HCT116 (cell line): ENCODE data around the gene EEF2. TPM values are rescaled to one million over a fixed set of nuclear protein-coding genes. Genes with fewer than 3 reads are reported as not detected.

Experiments
- ATAC-seq: fragments of 200-7000 bp; cut with Tn5 transposase; 2 replicates; pipeline ENCODE4 v1.9.1; 2020; ENCODE audit warnings: mild to moderate bottlenecking, moderate library complexity
- BruUV-seq: library from RNA; stranded (reverse); fragments of 400-500 nt; replicated peaks from 2 replicates; lab custom pipeline; 2021; lab: Mats Ljungman, UMichigan
- CTCF ChIA-PET: fragments of 300-600 bp; sonication (Branson Sonifier 250); formaldehyde crosslinking; loops from one replicate; lab custom pipeline; 2021; ENCODE audit warnings: antibody characterized with exemption; lab: Charles Lee
- POLR2A ChIA-PET: fragments of 300-600, 350-600 bp; sonication (Branson Sonifier 250); formaldehyde crosslinking; loops from one replicate; lab custom pipeline; 2021; ENCODE audit warnings: antibody characterized with exemption; lab: Charles Lee
- RAD21 ChIA-PET, 2 experiments: fragments of 300-600 bp; sonication (Branson Sonifier 250); formaldehyde crosslinking; loops; one replicate each; lab custom pipeline; 2023; ENCODE audit warnings: low total read pairs in 2 of 2; ENCODE audit not compliant: uncharacterized antibody in 2 of 2, unreplicated experiment in 2 of 2, low non-redundant PET in 1 of 2; lab: Charles Lee
- DNase-seq: peaks from one replicate; pipeline ENCODE4 v3.0.0-alpha.2; 2010; ENCODE audit warnings: low read depth, low spot score
- H2AFZ ChIP-seq: fragments of 200-600 bp; shearing (Covaris generic), sonication (generic); 2 replicates; pipeline ENCODE4 v1.6.1; 2017; ENCODE audit warnings: low read depth, mixed run types, mixed read lengths, antibody characterized with exemption, low read length; ENCODE audit not compliant: poor library complexity, severe bottlenecking
- H3K27ac ChIP-seq: 2 replicates; pipeline ENCODE4 v1.5.1; 2012; ENCODE audit warnings: low read depth, low read length
- H3K27me3 ChIP-seq: fragments of 200-600 bp; sonication (generic); 2 replicates; pipeline ENCODE4 v1.6.1; 2016; ENCODE audit warnings: mixed run types, low read length, mixed read lengths; ENCODE audit not compliant: insufficient read depth
- H3K36me3 ChIP-seq, 2 experiments: fragments of 200-500 bp in 1 of 2; fragments of 200-600 bp in 1 of 2; sonication (Bioruptor generic) in 1 of 2; sonication (generic) in 1 of 2; 2 replicates each; pipeline versions ENCODE4 v1.5.1 to v1.6.1; 2014 to 2016; ENCODE audit warnings: low read length in 2 of 2, inconsistent platforms in 1 of 2, mixed read lengths in 1 of 2, mixed run types in 1 of 2; ENCODE audit not compliant: insufficient read depth in 2 of 2, control insufficient read depth in 1 of 2
- H3K4me1 ChIP-seq, 2 experiments: fragments of 200-600 bp in 1 of 2; sonication (generic) in 1 of 2; 2 replicates each; pipeline versions ENCODE4 v1.5.1 to v1.6.1; 2012 to 2017; ENCODE audit warnings: low read length in 2 of 2, inconsistent platforms in 1 of 2, mild to moderate bottlenecking in 1 of 2, mixed read lengths in 1 of 2, mixed run types in 1 of 2, moderate library complexity in 1 of 2; ENCODE audit not compliant: insufficient read depth in 2 of 2, control insufficient read depth in 1 of 2
- H3K4me2 ChIP-seq: fragments of 200-600 bp; sonication (generic); 2 replicates; pipeline ENCODE4 v1.6.1; 2017; ENCODE audit warnings: mixed run types, low read length, mixed read lengths
- H3K4me3 ChIP-seq, 2 experiments: fragments of 200-600 bp in 1 of 2; sonication (generic) in 1 of 2; replicated peaks in 1 of 2; 2 replicates each; pipeline ENCODE4 v1.5.1; 2011 to 2016; ENCODE audit warnings: low read length in 2 of 2, control low read depth in 1 of 2, low read depth in 1 of 2, mild to moderate bottlenecking in 1 of 2, mixed read lengths in 1 of 2, mixed run types in 1 of 2
- H3K79me2 ChIP-seq: fragments of 200-600 bp; sonication (generic); 2 replicates; pipeline ENCODE4 v1.6.1; 2017; ENCODE audit warnings: mild to moderate bottlenecking, mixed run types, low read length, moderate library complexity, mixed read lengths; ENCODE audit not compliant: insufficient read depth
- H3K9ac ChIP-seq: fragments of 200-600 bp; sonication (generic); 2 replicates; pipeline ENCODE4 v1.6.1; 2016; ENCODE audit warnings: low read length, mixed read lengths
- H3K9me2 ChIP-seq: fragments of 200-600 bp; sonication (generic), shearing (Covaris generic); 2 replicates; pipeline ENCODE4 v1.6.1; 2017; ENCODE audit warnings: mixed run types, mild to moderate bottlenecking, moderate library complexity; ENCODE audit not compliant: insufficient read depth
- H3K9me3 ChIP-seq, 2 experiments: fragments of 200-500 bp in 1 of 2; fragments of 200-600 bp in 1 of 2; sonication (Bioruptor generic) in 1 of 2; sonication (generic) in 1 of 2; 2 replicates each; pipeline ENCODE4 v1.6.1; 2014 to 2017; ENCODE audit warnings: low read length in 2 of 2, mixed read lengths in 2 of 2, inconsistent platforms in 1 of 2, low read depth in 1 of 2, mild to moderate bottlenecking in 1 of 2, mixed run types in 1 of 2, moderate library complexity in 1 of 2; ENCODE audit not compliant: control insufficient read depth in 1 of 2, insufficient read depth in 1 of 2
- H4K20me1 ChIP-seq: fragments of 200-600 bp; sonication (generic), shearing (Covaris generic); 2 replicates; pipeline ENCODE4 v1.6.1; 2017; ENCODE audit warnings: mixed run types, mild to moderate bottlenecking, moderate library complexity; ENCODE audit not compliant: insufficient read depth
- CBX3 ChIP-seq: IDR thresholded peaks from 2 replicates; pipeline ENCODE4 v1.6.1; 2012; ENCODE audit warnings: low read depth
- CEBPB ChIP-seq: IDR thresholded peaks from 2 replicates; pipeline ENCODE4 v1.6.1; 2012; ENCODE audit warnings: low read depth
- ELF1 ChIP-seq: IDR thresholded peaks from 2 replicates; pipeline ENCODE4 v1.6.1; 2012; ENCODE audit warnings: low read depth, borderline replicate concordance
- EZH2 ChIP-seq: fragments of 200-600 bp; sonication (generic); IDR thresholded peaks from 2 replicates; pipeline ENCODE4 v1.6.1; 2017; ENCODE audit warnings: antibody characterized with exemption, mixed run types
- EZH2phosphoT487 ChIP-seq: fragments of 200-600 bp; IDR thresholded peaks from 2 replicates; pipeline ENCODE4 v1.6.1; 2018; ENCODE audit warnings: antibody characterized with exemption, borderline replicate concordance
- FOSL1 ChIP-seq: IDR thresholded peaks from 2 replicates; pipeline ENCODE4 v1.6.1; 2012; ENCODE audit warnings: low read depth
- JUND ChIP-seq: IDR thresholded peaks from 2 replicates; pipeline ENCODE4 v1.6.1; 2012
- POLR2A ChIP-seq: IDR thresholded peaks from 2 replicates; pipeline ENCODE4 v1.7.0; 2011; ENCODE audit warnings: borderline replicate concordance; ENCODE audit not compliant: insufficient read depth, insufficient read length; ENCODE audit errors: extremely low read depth
- RAD21 ChIP-seq: IDR thresholded peaks from 2 replicates; pipeline ENCODE4 v1.6.1; 2012; ENCODE audit warnings: low read depth, mild to moderate bottlenecking
- SIN3A ChIP-seq: IDR thresholded peaks from 2 replicates; pipeline ENCODE4 v1.6.1; 2012; ENCODE audit warnings: low read depth
- TCF7L2 ChIP-seq: IDR thresholded peaks from 2 replicates; pipeline ENCODE4 v1.7.0; 2011; ENCODE audit warnings: borderline replicate concordance, inconsistent platforms; ENCODE audit not compliant: insufficient read depth, insufficient read length; ENCODE audit errors: extremely low read depth
- ZFX ChIP-seq: fragments of 450-650 bp; IDR thresholded peaks from 2 replicates; pipeline ENCODE4 v1.6.1; 2017
- ZNF274 ChIP-seq: fragments of 200-500 bp; sonication (Bioruptor generic); IDR thresholded peaks from 2 replicates; pipeline ENCODE4 v1.6.1; 2014; ENCODE audit warnings: mild to moderate bottlenecking, low read depth, low read length, inconsistent platforms
- intact Hi-C: fragments of 100-400 bp; cut with micrococcal nuclease; formaldehyde crosslinking; loops from 2 replicates; pipeline ENCODE4 v1.10.0; 2022
- total RNA-seq: library from RNA; stranded (reverse); gene quantifications from one replicate; pipeline ENCODE4 v1.2.1, GENCODE V29; 2021; ENCODE audit not compliant: unreplicated experiment
- TF ChIP-seq, protein P1 (sequence below): IDR thresholded peaks from 2 replicates; pipeline ENCODE4 v1.6.1; 2012
- TF ChIP-seq, protein P2 (sequence below): IDR thresholded peaks from 2 replicates; pipeline ENCODE4 v1.6.1; 2012

EEF2 gene
- total RNA-seq, 1 experiment from 2014 or later: 3,796 TPM

DNA sequence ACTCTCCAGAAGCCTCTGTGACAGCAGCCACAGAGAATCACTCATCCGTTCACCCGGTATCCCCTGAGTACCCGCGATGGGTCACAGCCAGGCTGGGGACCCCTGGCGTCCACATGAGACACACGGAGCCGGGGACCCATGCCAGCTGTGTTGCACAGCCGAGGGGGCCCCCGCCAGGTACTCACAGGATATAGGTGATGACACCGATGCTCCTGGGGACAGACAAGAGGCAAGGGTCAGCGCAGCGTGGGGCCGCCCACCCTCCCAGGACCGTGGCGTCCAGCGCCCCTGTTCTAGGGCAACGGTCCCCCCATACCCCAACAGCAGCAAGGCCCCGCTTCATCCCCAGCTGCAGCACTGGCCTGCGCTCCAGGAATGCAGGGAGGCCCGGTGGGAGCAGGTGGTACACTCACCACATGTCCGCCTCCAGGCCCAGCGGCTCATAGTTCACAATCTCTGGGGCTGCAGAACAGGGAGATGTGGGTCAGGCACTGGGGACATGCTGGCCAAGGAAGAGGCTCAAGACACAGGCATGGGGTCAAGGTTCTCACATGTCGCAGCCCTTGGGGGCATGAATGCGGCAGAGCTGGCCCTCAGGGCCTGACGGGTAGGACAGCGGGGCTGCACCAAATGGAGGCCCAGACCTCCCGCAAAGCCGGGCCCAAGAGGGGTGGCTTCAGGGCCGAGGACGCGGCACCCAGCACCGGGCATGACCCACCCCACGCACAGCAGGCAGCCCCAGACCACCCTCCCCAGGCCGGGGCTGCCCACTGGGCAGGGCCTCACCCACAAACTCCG, 21.6 kb downstream of the EEF2 start:
- Histone ChIP-seq H3K4me2 (no peak overlapping the region), H3K36me3 (peaks cover 12 to 42% of the 10 kb centered on the region in 2 experiments; a peak in 3 of 4 replicates), H3K9me3 (no peaks in the 10 kb centered on the region), H2AFZ (no peak overlapping the region), H3K4me3 (no peak overlapping the region), H3K27ac (no peak overlapping the region), H3K79me2 (peaks cover 31% of the 10 kb centered on the region), H4K20me1 (no peaks in the 10 kb centered on the region), H3K27me3 (no peaks in the 10 kb centered on the region), H3K4me1 (peaks cover 5 to 12% of the 10 kb centered on the region in 2 experiments), H3K9ac (no peak overlapping the region), H3K9me2 (no peaks in the 10 kb centered on the region)
- ATAC-seq (no peak), DNase-seq (no peak)
- intact Hi-C loops: no loop called here
- BruUV-seq: no TSS peak
- ChIA-PET POLR2A (no interaction called here), CTCF (no interaction called here), RAD21 (no interaction called here)
- TF ChIP-seq SIN3A (no peak), CBX3 (no peak), RAD21 (no peak), JUND (no peak), ZFX (no peak), EZH2 (no peak), EZH2phosphoT487 (no peak), POLR2A (no peak)
- TF ChIP-seq, protein P1, sequence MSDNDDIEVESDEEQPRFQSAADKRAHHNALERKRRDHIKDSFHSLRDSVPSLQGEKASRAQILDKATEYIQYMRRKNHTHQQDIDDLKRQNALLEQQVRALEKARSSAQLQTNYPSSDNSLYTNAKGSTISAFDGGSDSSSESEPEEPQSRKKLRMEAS: no peak
- TF ChIP-seq, protein P2, sequence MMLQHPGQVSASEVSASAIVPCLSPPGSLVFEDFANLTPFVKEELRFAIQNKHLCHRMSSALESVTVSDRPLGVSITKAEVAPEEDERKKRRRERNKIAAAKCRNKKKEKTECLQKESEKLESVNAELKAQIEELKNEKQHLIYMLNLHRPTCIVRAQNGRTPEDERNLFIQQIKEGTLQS: no peak

DNA sequence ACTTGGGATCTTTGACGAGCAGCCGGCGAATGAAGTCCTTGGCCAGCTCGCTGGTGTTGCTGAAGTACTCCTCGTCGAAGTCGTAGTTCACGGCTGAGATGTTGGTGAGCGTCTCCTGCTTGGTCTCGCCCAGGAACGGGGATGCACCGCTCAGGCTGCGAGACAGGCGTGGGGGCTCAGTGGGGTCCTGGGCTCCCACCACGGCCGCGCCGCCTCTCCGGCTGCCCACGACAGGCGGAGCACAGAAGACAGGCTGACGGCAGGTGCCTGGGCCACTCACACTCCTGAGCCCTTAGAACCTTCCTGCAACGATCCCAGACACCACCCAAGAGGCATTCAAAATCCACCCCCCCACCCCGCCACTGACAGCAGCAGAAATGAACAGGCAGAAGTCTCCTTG, 24.3 kb downstream of the EEF2 start:
- peaks cover 6 to 23% of the 10 kb centered on the region in 2 experiments; a peak in 3 of 4 replicates for H3K36me3 ChIP-seq
- peaks cover 5% of the 10 kb centered on the region; the same call in 1 of the 2 replicates for H3K79me2 ChIP-seq
- no peaks in the 10 kb centered on the region for H3K9me3 ChIP-seq
- intact Hi-C loops: no loop called here
- H3K4me2 ChIP-seq: no peak overlapping the region
- no peak for ATAC-seq
- H3K27me3 ChIP-seq: no peaks in the 10 kb centered on the region
- H3K27ac ChIP-seq: no peak overlapping the region
- no TSS peak for BruUV-seq
- no peak overlapping the region for H3K4me3 ChIP-seq
- ChIA-PET CTCF (no interaction called here), RAD21 (no interaction called here), POLR2A (no interaction called here)
- peaks cover 0 to 11% of the 10 kb centered on the region in 2 experiments; a peak in 1 of 4 replicates for H3K4me1 ChIP-seq
- no peak for DNase-seq
- H2AFZ ChIP-seq: no peak overlapping the region
- TF ChIP-seq FOSL1: no peak
- no peak for TF ChIP-seq RAD21
- TF ChIP-seq CEBPB: no peak
- TF ChIP-seq ELF1: no peak
- no peak for TF ChIP-seq TCF7L2
- TF ChIP-seq ZFX: no peak
- no peak for TF ChIP-seq ZNF274
- no peaks in the 10 kb centered on the region for H4K20me1 ChIP-seq
- H3K9ac ChIP-seq: no peak overlapping the region
- no peaks in the 10 kb centered on the region for H3K9me2 ChIP-seq
